SK-N-SH (cell line): Measurements from ENCODE around the gene SMAP1. TPM values are rescaled to one million over a fixed set of nuclear protein-coding genes. Genes with fewer than 3 reads are reported as not detected.

Experiments used
- CTCF ChIA-PET: fragments of 300-600, 350-600 bp; formaldehyde crosslinking; extraction: SDS; loops from one replicate; lab custom pipeline; 2021; lab: Yijun Ruan, JAX
- POLR2A ChIA-PET: fragments of 350-600 bp; sonication (Branson Sonifier 250); formaldehyde crosslinking; extraction: SDS; loops from one replicate; lab custom pipeline; 2020; ENCODE audit warnings: antibody characterized with exemption, inconsistent platforms; lab: Yijun Ruan, JAX
- DNase-seq: peaks from one replicate; pipeline ENCODE4 v3.0.0; 2012
- H2AFZ ChIP-seq: fragments of 200-600 bp; sonication (generic); 2 replicates; pipeline ENCODE4 v1.8.1; 2016; ENCODE audit warnings: antibody characterized with exemption, mild to moderate bottlenecking, low read depth
- H3F3A ChIP-seq: fragments of 200-600 bp; sonication (generic); replicated peaks from 2 replicates; pipeline ENCODE3; 2016; ENCODE audit warnings: antibody characterized with exemption, mild to moderate bottlenecking; ENCODE audit not compliant: insufficient read depth
- H3K27ac ChIP-seq, 2 experiments: fragments of 200-500 bp in 1 of 2; fragments of 200-600 bp in 1 of 2; sonication (Bioruptor generic) in 1 of 2; sonication (generic), shearing (Covaris generic) in 1 of 2; 2 replicates each; pipeline versions ENCODE4 v1.5.1 to v1.6.1; 2014 to 2016; ENCODE audit warnings: low read depth in 2 of 2, inconsistent platforms in 1 of 2, low read length in 1 of 2, mild to moderate bottlenecking in 1 of 2, mixed read lengths in 1 of 2
- H3K27me3 ChIP-seq: fragments of 200-600 bp; sonication (generic), shearing (Covaris generic); 2 replicates; pipeline ENCODE4 v1.6.1; 2016; ENCODE audit warnings: mixed run types; ENCODE audit not compliant: insufficient read depth
- H3K36me3 ChIP-seq, 2 experiments: fragments of 200-500 bp in 1 of 2; fragments of 200-600 bp in 1 of 2; sonication (Bioruptor generic) in 1 of 2; sonication (generic) in 1 of 2; replicated peaks in 1 of 2; 2 replicates each; pipeline versions ENCODE3 to v1.5.1; 2014 to 2016; ENCODE audit warnings: low read length in 1 of 2, mild to moderate bottlenecking in 1 of 2; ENCODE audit not compliant: insufficient read depth in 2 of 2, control insufficient read depth in 1 of 2
- H3K4me1 ChIP-seq, 2 experiments: fragments of 200-500 bp in 1 of 2; fragments of 200-600 bp in 1 of 2; sonication (Bioruptor generic) in 1 of 2; sonication (generic), shearing (Covaris generic) in 1 of 2; 2 replicates each; pipeline versions ENCODE4 v1.5.1 to v1.6.1; 2014 to 2016; ENCODE audit warnings: low read depth in 1 of 2, low read length in 1 of 2, mixed run types in 1 of 2; ENCODE audit not compliant: insufficient read depth in 2 of 2, control insufficient read depth in 1 of 2
- H3K4me2 ChIP-seq: fragments of 200-600 bp; sonication (generic), shearing (Covaris generic); 2 replicates; pipeline ENCODE4 v1.6.1; 2017; ENCODE audit warnings: mixed run types
- H3K4me3 ChIP-seq, 2 experiments: fragments of 200-500 bp in 1 of 2; fragments of 200-600 bp in 1 of 2; sonication (Bioruptor generic) in 1 of 2; sonication (generic), shearing (Covaris generic) in 1 of 2; 2 replicates each; pipeline versions ENCODE4 v1.5.1 to v1.8.1; 2014 to 2016; ENCODE audit warnings: low read depth in 2 of 2, inconsistent platforms in 1 of 2, low read length in 1 of 2, mild to moderate bottlenecking in 1 of 2, mixed read lengths in 1 of 2, moderate library complexity in 1 of 2
- H3K79me2 ChIP-seq: fragments of 200-600 bp; sonication (generic); 2 replicates; pipeline ENCODE4 v1.8.1; 2017; ENCODE audit warnings: mild to moderate bottlenecking; ENCODE audit not compliant: insufficient read depth
- H3K9ac ChIP-seq: fragments of 200-600 bp; sonication (generic); 2 replicates; pipeline ENCODE4 v1.6.1; 2017; ENCODE audit warnings: mixed run types
- H3K9me2 ChIP-seq: fragments of 200-600 bp; sonication (generic); 2 replicates; pipeline ENCODE4 v1.6.1; 2017; ENCODE audit warnings: mixed run types
- H3K9me3 ChIP-seq: fragments of 200-600 bp; sonication (generic); 2 replicates; pipeline ENCODE4 v1.6.1; 2017; ENCODE audit warnings: mixed run types, mild to moderate bottlenecking, moderate library complexity
- H4K20me1 ChIP-seq: fragments of 200-600 bp; sonication (generic); 2 replicates; pipeline ENCODE4 v1.6.1; 2017; ENCODE audit warnings: mild to moderate bottlenecking, mixed run types; ENCODE audit not compliant: insufficient read depth
- ELF1 ChIP-seq: IDR thresholded peaks from 2 replicates; pipeline ENCODE4 v1.4.0; 2012
- EZH2phosphoT487 ChIP-seq: fragments of 200-600 bp; sonication (generic); IDR thresholded peaks from 2 replicates; pipeline ENCODE4 v1.6.1; 2017; ENCODE audit warnings: low read depth, mixed run types, mild to moderate bottlenecking, antibody characterized with exemption, moderate library complexity, borderline replicate concordance
- GABPA ChIP-seq: IDR thresholded peaks from 2 replicates; pipeline ENCODE4 v1.4.0; 2012; ENCODE audit warnings: low read depth, mild to moderate bottlenecking
- MXI1 ChIP-seq: IDR thresholded peaks from 2 replicates; pipeline ENCODE4 v1.6.1; 2012; ENCODE audit warnings: mild to moderate bottlenecking, low read depth, low read length, improper control_type of control experiment
- NRF1 ChIP-seq: IDR thresholded peaks from 2 replicates; pipeline ENCODE4 v1.6.1; 2012; ENCODE audit warnings: low read depth, mild to moderate bottlenecking, low read length
- RAD21 ChIP-seq: IDR thresholded peaks from 2 replicates; pipeline ENCODE4 v1.6.1; 2012; ENCODE audit warnings: mild to moderate bottlenecking, low read length
- RFX5 ChIP-seq: IDR thresholded peaks from 2 replicates; pipeline ENCODE4 v1.6.1; 2012; ENCODE audit warnings: mild to moderate bottlenecking, improper control_type of control experiment, low read length
- RXRA ChIP-seq: IDR thresholded peaks from 2 replicates; pipeline ENCODE4 v1.4.0; 2012; ENCODE audit warnings: low read depth, mild to moderate bottlenecking, borderline replicate concordance
- SIN3A ChIP-seq: IDR thresholded peaks from 2 replicates; pipeline ENCODE4 v1.6.1; 2012; ENCODE audit warnings: low read depth, mild to moderate bottlenecking, low read length, moderate library complexity, borderline replicate concordance
- SMC3 ChIP-seq: IDR thresholded peaks from 2 replicates; pipeline ENCODE4 v1.6.1; 2012; ENCODE audit warnings: low read depth, low read length, improper control_type of control experiment
- TAF1 ChIP-seq: IDR thresholded peaks from 2 replicates; pipeline ENCODE4 v1.6.1; 2012; ENCODE audit warnings: low read depth, mild to moderate bottlenecking, low read length, moderate library complexity, borderline replicate concordance
- TEAD4 ChIP-seq: IDR thresholded peaks from 2 replicates; pipeline ENCODE4 v1.4.0; 2012; ENCODE audit warnings: mild to moderate bottlenecking, borderline replicate concordance; ENCODE audit not compliant: insufficient read depth
- YY1 ChIP-seq: IDR thresholded peaks from 2 replicates; pipeline ENCODE4 v1.4.0; 2012; ENCODE audit warnings: low read depth, mild to moderate bottlenecking
- WGBS: methylation state at CpG from one replicate; pipeline ENCODE4 v1.1.6; 2017; ENCODE audit warnings: low lambda C conversion rate; 5-methylcytosine and 5-hydroxymethylcytosine counted together
- polyA plus RNA-seq, 3 experiments: library from polyadenylated mRNA; depleted of rRNA; stranded (reverse); fragments of >200 nt; gene quantifications; 2 replicates each; pipeline ENCODE4 v1.2.3, GENCODE V29; 2012
- TF ChIP-seq, protein P1 (sequence below): fragments of 150-350 bp; IDR thresholded peaks from 2 replicates; pipeline ENCODE4 v1.6.1; 2017; ENCODE audit warnings: antibody characterized with exemption, low read length, low read depth, borderline replicate concordance
- TF ChIP-seq, protein P2 (sequence below): fragments of 150-350 bp; IDR thresholded peaks from 2 replicates; pipeline ENCODE4 v1.6.1; 2016; ENCODE audit warnings: mild to moderate bottlenecking, low read depth, low read length
- TF ChIP-seq, protein P3 (sequence below): IDR thresholded peaks from 2 replicates; pipeline ENCODE4 v1.6.1; 2012; ENCODE audit warnings: mild to moderate bottlenecking, low read depth, low read length, moderate library complexity
- TF ChIP-seq, protein P4 (sequence below): IDR thresholded peaks from 2 replicates; pipeline ENCODE4 v1.4.0; 2012; ENCODE audit warnings: low read depth, borderline replicate concordance
- TF ChIP-seq, protein P5 (sequence below): IDR thresholded peaks from 2 replicates; pipeline ENCODE4 v1.4.0; 2012; ENCODE audit warnings: low read depth, borderline replicate concordance

SMAP1 gene
- polyA plus RNA-seq, 1 of the 3 experiments (the other 2 are of a cell fraction): 12.6 TPM

DNA sequence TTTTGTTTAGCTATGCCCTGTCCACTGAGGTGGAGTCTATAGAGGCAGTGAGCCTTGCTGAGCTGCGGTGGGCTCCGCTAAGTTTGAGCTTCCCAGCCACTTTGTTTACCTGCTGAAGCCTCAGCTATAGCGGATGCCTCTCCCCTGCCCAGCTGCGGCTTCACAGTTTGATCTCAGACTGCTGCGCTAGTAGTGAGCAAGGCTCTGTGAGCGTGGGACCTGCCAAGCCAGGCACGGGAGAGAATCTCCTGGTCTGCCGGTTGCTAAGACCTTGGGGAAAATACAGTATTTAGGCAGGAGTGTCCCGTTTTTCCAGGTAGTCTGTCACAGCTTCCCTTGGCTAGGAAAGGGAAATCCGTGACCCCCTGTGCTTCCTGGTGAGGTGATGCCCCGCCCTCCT, 138.4 kb downstream of the SMAP1 start:
- Histone ChIP-seq H3K79me2 (peaks cover 8% of the 10 kb centered on the region; the same call in 1 of the 2 replicates), H2AFZ (no peak overlapping the region), H4K20me1 (no peaks in the 10 kb centered on the region), H3K9ac (no peak overlapping the region), H3K4me2 (no peak overlapping the region), H3K27me3 (no peaks in the 10 kb centered on the region), H3F3A (no peaks in the 10 kb centered on the region), H3K4me3 (no peak overlapping the region), H3K9me3 (no peaks in the 10 kb centered on the region), H3K36me3 (peaks cover 0 to 8% of the 10 kb centered on the region in 2 experiments), H3K4me1 (no peaks in the 10 kb centered on the region), H3K9me2 (no peaks in the 10 kb centered on the region), H3K27ac (no peak overlapping the region)
- TF ChIP-seq, protein P1, sequence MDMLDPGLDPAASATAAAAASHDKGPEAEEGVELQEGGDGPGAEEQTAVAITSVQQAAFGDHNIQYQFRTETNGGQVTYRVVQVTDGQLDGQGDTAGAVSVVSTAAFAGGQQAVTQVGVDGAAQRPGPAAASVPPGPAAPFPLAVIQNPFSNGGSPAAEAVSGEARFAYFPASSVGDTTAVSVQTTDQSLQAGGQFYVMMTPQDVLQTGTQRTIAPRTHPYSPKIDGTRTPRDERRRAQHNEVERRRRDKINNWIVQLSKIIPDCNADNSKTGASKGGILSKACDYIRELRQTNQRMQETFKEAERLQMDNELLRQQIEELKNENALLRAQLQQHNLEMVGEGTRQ: no peak
- TF ChIP-seq NRF1 (no peak), RAD21 (no peak), GABPA (no peak), MXI1 (no peak), RXRA (no peak), ELF1 (no peak), RFX5 (no peak), EZH2phosphoT487 (no peak), TAF1 (no peak), SMC3 (no peak), SIN3A (no peak), TEAD4 (no peak), YY1 (no peak)
- TF ChIP-seq, protein P2, sequence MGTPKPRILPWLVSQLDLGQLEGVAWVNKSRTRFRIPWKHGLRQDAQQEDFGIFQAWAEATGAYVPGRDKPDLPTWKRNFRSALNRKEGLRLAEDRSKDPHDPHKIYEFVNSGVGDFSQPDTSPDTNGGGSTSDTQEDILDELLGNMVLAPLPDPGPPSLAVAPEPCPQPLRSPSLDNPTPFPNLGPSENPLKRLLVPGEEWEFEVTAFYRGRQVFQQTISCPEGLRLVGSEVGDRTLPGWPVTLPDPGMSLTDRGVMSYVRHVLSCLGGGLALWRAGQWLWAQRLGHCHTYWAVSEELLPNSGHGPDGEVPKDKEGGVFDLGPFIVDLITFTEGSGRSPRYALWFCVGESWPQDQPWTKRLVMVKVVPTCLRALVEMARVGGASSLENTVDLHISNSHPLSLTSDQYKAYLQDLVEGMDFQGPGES: no peak
- TF ChIP-seq, protein P3, sequence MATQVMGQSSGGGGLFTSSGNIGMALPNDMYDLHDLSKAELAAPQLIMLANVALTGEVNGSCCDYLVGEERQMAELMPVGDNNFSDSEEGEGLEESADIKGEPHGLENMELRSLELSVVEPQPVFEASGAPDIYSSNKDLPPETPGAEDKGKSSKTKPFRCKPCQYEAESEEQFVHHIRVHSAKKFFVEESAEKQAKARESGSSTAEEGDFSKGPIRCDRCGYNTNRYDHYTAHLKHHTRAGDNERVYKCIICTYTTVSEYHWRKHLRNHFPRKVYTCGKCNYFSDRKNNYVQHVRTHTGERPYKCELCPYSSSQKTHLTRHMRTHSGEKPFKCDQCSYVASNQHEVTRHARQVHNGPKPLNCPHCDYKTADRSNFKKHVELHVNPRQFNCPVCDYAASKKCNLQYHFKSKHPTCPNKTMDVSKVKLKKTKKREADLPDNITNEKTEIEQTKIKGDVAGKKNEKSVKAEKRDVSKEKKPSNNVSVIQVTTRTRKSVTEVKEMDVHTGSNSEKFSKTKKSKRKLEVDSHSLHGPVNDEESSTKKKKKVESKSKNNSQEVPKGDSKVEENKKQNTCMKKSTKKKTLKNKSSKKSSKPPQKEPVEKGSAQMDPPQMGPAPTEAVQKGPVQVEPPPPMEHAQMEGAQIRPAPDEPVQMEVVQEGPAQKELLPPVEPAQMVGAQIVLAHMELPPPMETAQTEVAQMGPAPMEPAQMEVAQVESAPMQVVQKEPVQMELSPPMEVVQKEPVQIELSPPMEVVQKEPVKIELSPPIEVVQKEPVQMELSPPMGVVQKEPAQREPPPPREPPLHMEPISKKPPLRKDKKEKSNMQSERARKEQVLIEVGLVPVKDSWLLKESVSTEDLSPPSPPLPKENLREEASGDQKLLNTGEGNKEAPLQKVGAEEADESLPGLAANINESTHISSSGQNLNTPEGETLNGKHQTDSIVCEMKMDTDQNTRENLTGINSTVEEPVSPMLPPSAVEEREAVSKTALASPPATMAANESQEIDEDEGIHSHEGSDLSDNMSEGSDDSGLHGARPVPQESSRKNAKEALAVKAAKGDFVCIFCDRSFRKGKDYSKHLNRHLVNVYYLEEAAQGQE: no peak
- TF ChIP-seq, protein P4, sequence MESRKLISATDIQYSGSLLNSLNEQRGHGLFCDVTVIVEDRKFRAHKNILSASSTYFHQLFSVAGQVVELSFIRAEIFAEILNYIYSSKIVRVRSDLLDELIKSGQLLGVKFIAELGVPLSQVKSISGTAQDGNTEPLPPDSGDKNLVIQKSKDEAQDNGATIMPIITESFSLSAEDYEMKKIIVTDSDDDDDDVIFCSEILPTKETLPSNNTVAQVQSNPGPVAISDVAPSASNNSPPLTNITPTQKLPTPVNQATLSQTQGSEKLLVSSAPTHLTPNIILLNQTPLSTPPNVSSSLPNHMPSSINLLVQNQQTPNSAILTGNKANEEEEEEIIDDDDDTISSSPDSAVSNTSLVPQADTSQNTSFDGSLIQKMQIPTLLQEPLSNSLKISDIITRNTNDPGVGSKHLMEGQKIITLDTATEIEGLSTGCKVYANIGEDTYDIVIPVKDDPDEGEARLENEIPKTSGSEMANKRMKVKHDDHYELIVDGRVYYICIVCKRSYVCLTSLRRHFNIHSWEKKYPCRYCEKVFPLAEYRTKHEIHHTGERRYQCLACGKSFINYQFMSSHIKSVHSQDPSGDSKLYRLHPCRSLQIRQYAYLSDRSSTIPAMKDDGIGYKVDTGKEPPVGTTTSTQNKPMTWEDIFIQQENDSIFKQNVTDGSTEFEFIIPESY: no peak
- TF ChIP-seq, protein P5, sequence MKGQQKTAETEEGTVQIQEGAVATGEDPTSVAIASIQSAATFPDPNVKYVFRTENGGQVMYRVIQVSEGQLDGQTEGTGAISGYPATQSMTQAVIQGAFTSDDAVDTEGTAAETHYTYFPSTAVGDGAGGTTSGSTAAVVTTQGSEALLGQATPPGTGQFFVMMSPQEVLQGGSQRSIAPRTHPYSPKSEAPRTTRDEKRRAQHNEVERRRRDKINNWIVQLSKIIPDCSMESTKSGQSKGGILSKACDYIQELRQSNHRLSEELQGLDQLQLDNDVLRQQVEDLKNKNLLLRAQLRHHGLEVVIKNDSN: no peak
- CTCF ChIA-PET: no interaction called here
- POLR2A ChIA-PET: no interaction called here
- WGBS: 100% methylated on average over 2 of the region's 11 CpGs
- DNase-seq: no peak
